HepG2 (cell line): ENCODE measurements around the gene LYRM4. TPM values are rescaled to one million over a fixed set of nuclear protein-coding genes. Genes with fewer than 3 reads are reported as not detected.

Experiments
- ATAC-seq: fragments of 200-7000 bp; cut with Tn5 transposase; 3 replicates; pipeline ENCODE4 v1.9.1; 2020; ENCODE audit warnings: mild to moderate bottlenecking, moderate library complexity
- BruUV-seq: library from RNA; stranded (reverse); fragments of 400-500 nt; replicated peaks from 2 replicates; lab custom pipeline; 2021; lab: Mats Ljungman, UMichigan
- CTCF ChIA-PET: fragments of 300-600 bp; formaldehyde crosslinking; extraction: SDS; loops from one replicate; lab custom pipeline; 2021; ENCODE audit warnings: low total read pairs, inconsistent platforms, low intra/inter-chr PET ratio; lab: Yijun Ruan, JAX
- POLR2A ChIA-PET: fragments of 350-600 bp; sonication (Branson Sonifier 250); formaldehyde crosslinking; loops from one replicate; lab custom pipeline; 2020; ENCODE audit warnings: antibody characterized with exemption, inconsistent platforms; lab: Yijun Ruan, JAX
- DNase-seq: peaks from one replicate; pipeline ENCODE4 v3.0.0-alpha.2; 2015; ENCODE audit warnings: low spot score
- FAIRE-seq: peaks from 3 replicates; lab custom pipeline; 2011; peaks lifted over from hg19 to GRCh38; lab: Jason Lieb, UNC
- H2AFZ ChIP-seq: one replicate; pipeline ENCODE4 v1.6.1; 2011; ENCODE audit warnings: low read length, inconsistent platforms
- H3K27ac ChIP-seq: fragments of 300-600 bp; 3 replicates; pipeline ENCODE4 v1.8.0; 2011; ENCODE audit warnings: mixed run types, mild to moderate bottlenecking, mixed read lengths, low read length, inconsistent platforms; ENCODE audit not compliant: insufficient read depth; ENCODE audit errors: extremely low read length
- H3K27me3 ChIP-seq, 2 experiments: fragments of 200-600 bp in 1 of 2; 2 replicates in 1 of 2; 3 replicates in 1 of 2; pipeline versions ENCODE4 v1.6.0 to v1.8.0; 2011; ENCODE audit warnings: low read length in 2 of 2, mild to moderate bottlenecking in 2 of 2, moderate library complexity in 2 of 2, inconsistent platforms in 1 of 2; ENCODE audit not compliant: insufficient read depth in 2 of 2, control insufficient read depth in 1 of 2
- H3K36me3 ChIP-seq, 2 experiments: fragments of 200-600 bp in 1 of 2; replicated peaks in 1 of 2; 2 replicates in 1 of 2; 3 replicates in 1 of 2; pipeline versions ENCODE4 v1.5.1 to v1.8.0; 2011; ENCODE audit warnings: low read length in 2 of 2, inconsistent platforms in 1 of 2; ENCODE audit not compliant: insufficient read depth in 2 of 2, control insufficient read depth in 1 of 2
- H3K4me1 ChIP-seq: 2 replicates; pipeline ENCODE4 v1.5.1; 2012; ENCODE audit warnings: low read length, inconsistent platforms; ENCODE audit not compliant: insufficient read depth
- H3K4me2 ChIP-seq: 2 replicates; pipeline ENCODE4 v1.6.0; 2011; ENCODE audit warnings: low read depth, low read length, inconsistent platforms
- H3K4me3 ChIP-seq, 3 experiments: fragments of 200-600 bp in 1 of 3; sonication (generic), shearing (Covaris generic) in 1 of 3; replicated peaks in 1 of 3; 2 replicates each; pipeline ENCODE4 v1.5.1; 2011 to 2016; ENCODE audit warnings: low read length in 3 of 3, inconsistent platforms in 2 of 3, low read depth in 2 of 3, mild to moderate bottlenecking in 2 of 3, control low read depth in 1 of 3, mixed read lengths in 1 of 3; ENCODE audit not compliant: insufficient read depth in 1 of 3
- H3K79me2 ChIP-seq: one replicate; pipeline ENCODE4 v1.6.1; 2011; ENCODE audit warnings: low read length, inconsistent platforms; ENCODE audit not compliant: insufficient read depth
- H3K9ac ChIP-seq: 2 replicates; pipeline ENCODE4 v1.6.0; 2011; ENCODE audit warnings: mild to moderate bottlenecking, low read depth, low read length, inconsistent platforms; ENCODE audit not compliant: insufficient read depth
- H3K9me3 ChIP-seq: 2 replicates; pipeline ENCODE4 v1.5.1; 2012; ENCODE audit warnings: mild to moderate bottlenecking, low read length
- H4K20me1 ChIP-seq: 2 replicates; pipeline ENCODE4 v1.6.0; 2011; ENCODE audit warnings: inconsistent platforms, mild to moderate bottlenecking, low read length, moderate library complexity; ENCODE audit not compliant: insufficient read depth
- E2F5 ChIP-seq: sonication (generic); formaldehyde crosslinking; conservative IDR thresholded peaks from 2 replicates; pipeline ENCODE4 v1.4.0; 2020; ENCODE audit warnings: missing genetic modification reagents
- ETS1 ChIP-seq: sonication (generic); formaldehyde crosslinking; IDR thresholded peaks from 2 replicates; pipeline ENCODE4 v1.4.0; 2020; ENCODE audit warnings: missing genetic modification reagents
- HNF4G ChIP-seq, 2 experiments: sonication (generic) in 1 of 2; formaldehyde crosslinking in 1 of 2; IDR thresholded peaks; 2 replicates each; pipeline versions ENCODE4 v1.4.0 to v1.6.1; 2011 to 2020; ENCODE audit warnings: borderline replicate concordance in 2 of 2, low read depth in 2 of 2, mild to moderate bottlenecking in 2 of 2, low read length in 1 of 2, missing genetic modification reagents in 1 of 2, moderate library complexity in 1 of 2
- PBX2 ChIP-seq: IDR thresholded peaks from 2 replicates; pipeline ENCODE4 v1.6.1; 2016; ENCODE audit warnings: control low read depth
- RXRA ChIP-seq: sonication (generic); formaldehyde crosslinking; IDR thresholded peaks from 2 replicates; pipeline ENCODE4 v1.5.1; 2020; ENCODE audit warnings: missing genetic modification reagents
- STAT5B ChIP-seq: sonication (generic); formaldehyde crosslinking; IDR thresholded peaks from 2 replicates; pipeline ENCODE4 v1.4.0; 2020; ENCODE audit warnings: missing genetic modification reagents
- TOE1 ChIP-seq: sonication (generic); formaldehyde crosslinking; IDR thresholded peaks from 2 replicates; pipeline ENCODE4 v1.4.0; 2020; ENCODE audit warnings: mild to moderate bottlenecking, missing genetic modification reagents
- ZNF251 ChIP-seq: sonication (generic); formaldehyde crosslinking; IDR thresholded peaks from 2 replicates; pipeline ENCODE4 v1.9.0; 2021; ENCODE audit warnings: mild to moderate bottlenecking, missing genetic modification reagents
- WGBS: methylation state at CpG from one replicate; pipeline ENCODE4 v1.1.6; 2017; ENCODE audit warnings: low lambda C conversion rate; 5-methylcytosine and 5-hydroxymethylcytosine counted together
- in situ Hi-C: cut with HindIII; loops from 2 replicates; pipeline ENCODE4 v1.10.0; 2017; ENCODE audit warnings: low pct_unique_long_range_greater_than_20kb; ENCODE audit not compliant: extremely low pct_ligation_motif_present
- intact Hi-C: fragments of 100-400 bp; cut with micrococcal nuclease; formaldehyde crosslinking; loops from one replicate; pipeline ENCODE4 v1.10.0; 2022; ENCODE audit not compliant: unreplicated experiment
- polyA plus RNA-seq, 8 experiments: library from polyadenylated mRNA; depleted of rRNA in 3 of 8; stranded (reverse) in 7 of 8; unstranded in 1 of 8; fragments of >200 nt; fragmentation: Illumina TruSeq in 4 of 8; extraction: Trizol in 4 of 8; gene quantifications; 2 replicates each; pipeline versions ENCODE4 v1.2.1 to v1.2.3, GENCODE V29; 2011 to 2016; ENCODE audit warnings: low read depth in 4 of 8, missing spikeins in 1 of 8, mixed read lengths in 1 of 8; ENCODE audit not compliant: insufficient read depth in 1 of 8
- total RNA-seq, 5 experiments: library from RNA; depleted of rRNA; stranded (reverse); fragments of >200 nt; fragmentation: Illumina TruSeq; extraction: Trizol; gene quantifications; 2 replicates each; pipeline ENCODE4 v1.2.3, GENCODE V29; 2016; ENCODE audit warnings: low read depth in 1 of 5

The LYRM4 gene
- total and polyA plus RNA-seq, 2 of the 13 experiments (the other 11 are each of a cell fraction or from before 2014, with no cell fraction given) = 64.6 to 67.5 TPM

- TF ChIP-seq ETS1 (CRISPR knock-in tag) = no peak
These were observed 164.3 kb downstream of the LYRM4 start (continued) for GRCh38 chr6:5096482-5096881.

- Histone ChIP-seq H3K9me3 (no peaks in the 10 kb centered on the region), H3K4me3 (no peak overlapping the region), H3K79me2 (peaks cover 2% of the 10 kb centered on the region), H3K36me3 (peaks cover 0 to 2% of the 10 kb centered on the region in 2 experiments; a peak in 3 of 5 replicates), H3K4me2 (no peak overlapping the region), H4K20me1 (no peaks in the 10 kb centered on the region), H3K9ac (no peak overlapping the region), H3K27ac (no peak overlapping the region), H3K27me3 (no peaks in the 10 kb centered on the region), H3K4me1 (peaks cover 24% of the 10 kb centered on the region), H2AFZ (no peak overlapping the region)
- 87% methylated on average over 3 of the region's 3 CpGs for WGBS
- ATAC-seq = no peak
- ChIA-PET POLR2A (interaction anchor here (3.4 kb wide), 1 partner anchor 12 kb away, joined by 9 read pairs; no protein-coding TSS in a partner anchor), CTCF (no interaction called here)
- FAIRE-seq = no peak
- in situ Hi-C loops (no loop called here), intact Hi-C loops (no loop called here)
- no peak for DNase-seq
- TF ChIP-seq PBX2 (CRISPR knock-in tag) = peak; percentile 64
- TF ChIP-seq TOE1 = no peak
- no TSS peak for BruUV-seq
These were observed 165.5 kb downstream of the LYRM4 start for GRCh38 chr6:5095236-5095635.

GRCh38 chr6:5094327-5094726, 166.4 kb downstream of the LYRM4 start:
- in situ Hi-C loops (no loop called here), intact Hi-C loops (no loop called here)
- Histone ChIP-seq H3K36me3 (no peaks in the 10 kb centered on the region; a peak in 2 of 5 replicates), H3K4me2 (no peak overlapping the region), H3K4me3 (no peak overlapping the region), H3K27me3 (no peaks in the 10 kb centered on the region), H2AFZ (no peak overlapping the region), H3K27ac (no peak overlapping the region), H3K79me2 (peaks cover 2% of the 10 kb centered on the region), H3K4me1 (peaks cover 32% of the 10 kb centered on the region), H3K9me3 (no peaks in the 10 kb centered on the region), H3K9ac (no peak overlapping the region), H4K20me1 (no peaks in the 10 kb centered on the region)
- TF ChIP-seq ZNF251 (CRISPR knock-in tag) (no peak), E2F5 (CRISPR knock-in tag) (no peak), RXRA (CRISPR knock-in tag) (no peak), STAT5B (CRISPR knock-in tag) (no peak), HNF4G (IDR thresholded peaks at IDR 0.05; ENCODE audit: borderline replicate concordance, low read depth, low read length) (no peak), HNF4G (CRISPR knock-in tag; IDR thresholded peaks at IDR 0.05; ENCODE audit: borderline replicate concordance, low read depth) (no peak)
- FAIRE-seq (no peak), ATAC-seq (no peak), DNase-seq (no peak)
- ChIA-PET CTCF (no interaction called here), POLR2A (no interaction called here)
- WGBS = 76% methylated on average over 3 of the region's 3 CpGs
- no TSS peak for BruUV-seq
